ENCODE data around the gene ROBO1. TPM values are rescaled to one million over a fixed set of nuclear protein-coding genes. Genes with fewer than 3 reads are reported as not detected.

ROBO1 gene
- total and polyA plus RNA-seq, 2 donors (not counting 3 experiments of a cell fraction or from before 2014, with no cell fraction given) = 5.9 to 14.2 TPM

DNA sequence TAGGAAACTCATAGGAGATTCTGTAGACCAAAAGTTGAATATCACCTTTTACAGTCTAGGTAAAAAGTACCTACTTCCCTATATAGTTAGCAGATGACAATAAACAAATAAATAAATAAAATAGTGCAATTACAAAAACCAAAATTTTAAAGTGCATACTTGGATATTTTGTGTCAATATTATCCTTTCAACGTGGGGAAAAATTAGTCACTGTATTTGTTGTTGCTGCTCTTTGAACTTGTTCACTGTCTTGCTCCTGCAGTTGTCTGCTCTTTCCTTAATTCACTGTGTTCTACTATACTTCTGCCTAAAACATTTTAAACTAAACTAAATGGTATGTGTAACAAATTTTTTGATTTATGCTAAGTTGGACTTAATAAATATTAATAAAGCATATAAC, 889.0 kb downstream of the ROBO1 start:
- TF ChIP-seq GATA2 (IDR thresholded peaks at IDR 0.05; ENCODE audit: insufficient read depth, insufficient read length, low read depth, low read length) (no peak), POLR2A (IDR thresholded peaks at IDR 0.05; ENCODE audit: low read depth, low read length) (no peak), EZH2 (IDR thresholded peaks at IDR 0.05; ENCODE audit: borderline replicate concordance, low read depth, low read length, severe bottlenecking) (no peak), JUN (IDR thresholded peaks at IDR 0.05; ENCODE audit: borderline replicate concordance, insufficient read depth, insufficient read length, low read depth) (no peak), MYC (IDR thresholded peaks at IDR 0.05; ENCODE audit: low read depth, low read length) (no peak), POLR2AphosphoS5 (IDR thresholded peaks at IDR 0.05; ENCODE audit: insufficient read depth, low read depth, low read length) (no peak), FOS (IDR thresholded peaks at IDR 0.05; ENCODE audit: borderline replicate concordance, insufficient read depth, low read length) (no peak)
- TF ChIP-seq, protein P1, sequence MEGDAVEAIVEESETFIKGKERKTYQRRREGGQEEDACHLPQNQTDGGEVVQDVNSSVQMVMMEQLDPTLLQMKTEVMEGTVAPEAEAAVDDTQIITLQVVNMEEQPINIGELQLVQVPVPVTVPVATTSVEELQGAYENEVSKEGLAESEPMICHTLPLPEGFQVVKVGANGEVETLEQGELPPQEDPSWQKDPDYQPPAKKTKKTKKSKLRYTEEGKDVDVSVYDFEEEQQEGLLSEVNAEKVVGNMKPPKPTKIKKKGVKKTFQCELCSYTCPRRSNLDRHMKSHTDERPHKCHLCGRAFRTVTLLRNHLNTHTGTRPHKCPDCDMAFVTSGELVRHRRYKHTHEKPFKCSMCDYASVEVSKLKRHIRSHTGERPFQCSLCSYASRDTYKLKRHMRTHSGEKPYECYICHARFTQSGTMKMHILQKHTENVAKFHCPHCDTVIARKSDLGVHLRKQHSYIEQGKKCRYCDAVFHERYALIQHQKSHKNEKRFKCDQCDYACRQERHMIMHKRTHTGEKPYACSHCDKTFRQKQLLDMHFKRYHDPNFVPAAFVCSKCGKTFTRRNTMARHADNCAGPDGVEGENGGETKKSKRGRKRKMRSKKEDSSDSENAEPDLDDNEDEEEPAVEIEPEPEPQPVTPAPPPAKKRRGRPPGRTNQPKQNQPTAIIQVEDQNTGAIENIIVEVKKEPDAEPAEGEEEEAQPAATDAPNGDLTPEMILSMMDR (IDR thresholded peaks at IDR 0.05; ENCODE audit: extremely low read depth in 1 of 2, insufficient read depth in 1 of 2, low read depth in 1 of 2, low read length in 2 of 2) = no peak
- TF ChIP-seq, protein P2, sequence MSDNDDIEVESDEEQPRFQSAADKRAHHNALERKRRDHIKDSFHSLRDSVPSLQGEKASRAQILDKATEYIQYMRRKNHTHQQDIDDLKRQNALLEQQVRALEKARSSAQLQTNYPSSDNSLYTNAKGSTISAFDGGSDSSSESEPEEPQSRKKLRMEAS (IDR thresholded peaks at IDR 0.05; ENCODE audit: insufficient read depth, insufficient read length) = no peak
- no peak for DNase-seq (ENCODE audit: low read depth, low spot score)
- no peak for FAIRE-seq
- Histone ChIP-seq H2AFZ (ENCODE audit: low read depth, low read length) (no peak overlapping the region), H3K79me2 (ENCODE audit: control insufficient read depth, insufficient read depth, low read length) (no peaks in the 10 kb centered on the region), H3K9me1 (replicated peaks; ENCODE audit: control insufficient read depth, extremely low read depth, insufficient read depth, low read length) (no peaks in the 10 kb centered on the region), H3K36me3 (ENCODE audit: control insufficient read depth in 2 of 2, extremely low read depth in 1 of 2, insufficient read depth in 2 of 2, low read length in 2 of 2) (no peaks in the 10 kb centered on the region), H3K9ac (replicated peaks; ENCODE audit: extremely low read depth, insufficient read depth, low read length) (no peak overlapping the region), H4K20me1 (replicated peaks; ENCODE audit: control insufficient read depth, extremely low read depth, insufficient read depth, low read length) (no peaks in the 10 kb centered on the region), H3K4me2 (ENCODE audit: insufficient read depth, low read length) (no peak overlapping the region), H3K4me1 (ENCODE audit: control insufficient read depth, extremely low read depth, insufficient read depth, low read length) (peaks cover 8% of the 10 kb centered on the region), H3K27me3 (ENCODE audit: control insufficient read depth in 2 of 2, insufficient read depth in 2 of 2, low read length in 2 of 2) (no peaks in the 10 kb centered on the region), H3K27ac (ENCODE audit: insufficient read depth, low read depth, low read length) (no peak overlapping the region), H3K4me3 (replicated peaks in 1 of 3; ENCODE audit: insufficient read depth in 1 of 3, low read depth in 1 of 3, low read length in 3 of 3) (no peak overlapping the region), H3K9me3 (replicated peaks; ENCODE audit: control insufficient read depth, insufficient read depth, low read length) (no peaks in the 10 kb centered on the region)
- intact Hi-C loops (cut with micrococcal nuclease) = no loop called here
- BruUV-seq (replicated peaks) = no TSS peak
- CTCF ChIA-PET = no interaction called here
- POLR2A ChIA-PET = no interaction called here
- dilution Hi-C loops (cut with MboI; ENCODE audit: extremely low pct_ligation_motif_present, low sequenced_read_pairs) = no loop called here

Measured in endothelial cell of umbilical vein (primary cell).